Trophoblast cell (in vitro differentiated cells and primary cell): ENCODE data around the gene JSRP1.

ENCODE experiments used
- DNase-seq, 2 donors: peaks; one replicate each; pipeline ENCODE4 v3.0.0-alpha.2; 2016
- H2AFZ ChIP-seq: 2 replicates; pipeline ENCODE4 v1.6.1; 2013; ENCODE audit warnings: low read length, moderate library complexity, mild to moderate bottlenecking; ENCODE audit not compliant: insufficient read depth, poor library complexity
- H2AK5ac ChIP-seq: 2 replicates; pipeline ENCODE4 v1.6.1; 2013; ENCODE audit warnings: mild to moderate bottlenecking, low read length
- H2BK120ac ChIP-seq: 2 replicates; pipeline ENCODE4 v1.6.1; 2013; ENCODE audit warnings: low read length, mild to moderate bottlenecking, moderate library complexity; ENCODE audit not compliant: insufficient read depth, poor library complexity
- H2BK12ac ChIP-seq: 2 replicates; pipeline ENCODE4 v1.6.1; 2013; ENCODE audit warnings: mild to moderate bottlenecking, low read length, moderate library complexity
- H2BK5ac ChIP-seq: 2 replicates; pipeline ENCODE4 v1.6.1; 2013; ENCODE audit warnings: low read length, low read depth, moderate library complexity, mild to moderate bottlenecking; ENCODE audit not compliant: poor library complexity
- H3K14ac ChIP-seq: 2 replicates; pipeline ENCODE4 v1.6.1; 2013; ENCODE audit warnings: mild to moderate bottlenecking, low read length
- H3K18ac ChIP-seq: 2 replicates; pipeline ENCODE4 v1.6.1; 2013; ENCODE audit warnings: mild to moderate bottlenecking, low read length
- H3K23ac ChIP-seq: 2 replicates; pipeline ENCODE4 v1.6.1; 2013; ENCODE audit warnings: low read length
- H3K27ac ChIP-seq: 2 replicates; pipeline ENCODE4 v1.5.1; 2013; ENCODE audit warnings: low read depth, mild to moderate bottlenecking, inconsistent platforms, low read length, moderate library complexity
- H3K27me3 ChIP-seq: 2 replicates; pipeline ENCODE4 v1.6.1; 2013; ENCODE audit warnings: inconsistent platforms, mild to moderate bottlenecking, low read length, moderate library complexity; ENCODE audit not compliant: insufficient read depth
- H3K36me3 ChIP-seq, 2 experiments: 1 replicate in 1 of 2; 2 replicates in 1 of 2; pipeline ENCODE4 v1.6.1; 2013; ENCODE audit warnings: low read length in 2 of 2, mild to moderate bottlenecking in 2 of 2, moderate library complexity in 1 of 2; ENCODE audit not compliant: insufficient read depth in 2 of 2, control insufficient read depth in 1 of 2
- H3K4ac ChIP-seq: 2 replicates; pipeline ENCODE4 v1.6.1; 2013; ENCODE audit warnings: low read depth, mild to moderate bottlenecking, low read length, moderate library complexity
- H3K4me1 ChIP-seq, 2 experiments: 1 replicate in 1 of 2; 2 replicates in 1 of 2; pipeline ENCODE4 v1.6.1; 2013; ENCODE audit warnings: low read length in 2 of 2, mild to moderate bottlenecking in 2 of 2, moderate library complexity in 1 of 2; ENCODE audit not compliant: insufficient read depth in 2 of 2, control insufficient read depth in 1 of 2
- H3K4me2 ChIP-seq: 2 replicates; pipeline ENCODE4 v1.6.1; 2013; ENCODE audit warnings: inconsistent platforms, mild to moderate bottlenecking, low read length, moderate library complexity
- H3K4me3 ChIP-seq: 2 replicates; pipeline ENCODE4 v1.5.1; 2013; ENCODE audit warnings: mild to moderate bottlenecking, low read depth, low read length, inconsistent platforms
- H3K79me1 ChIP-seq: one replicate; pipeline ENCODE4 v1.6.1; 2013; ENCODE audit warnings: low read length
- H3K79me2 ChIP-seq: 2 replicates; pipeline ENCODE4 v1.6.1; 2013; ENCODE audit warnings: low read length, mild to moderate bottlenecking; ENCODE audit not compliant: control insufficient read depth, insufficient read depth, poor library complexity
- H3K9ac ChIP-seq: 2 replicates; pipeline ENCODE4 v1.6.1; 2013; ENCODE audit warnings: mild to moderate bottlenecking, low read length
- H3K9me3 ChIP-seq: 2 replicates; pipeline ENCODE4 v1.6.1; 2013; ENCODE audit warnings: low read depth, mild to moderate bottlenecking, control low read depth, inconsistent platforms, low read length; ENCODE audit not compliant: insufficient read depth
- H4K12ac ChIP-seq: 2 replicates; pipeline ENCODE4 v1.6.1; 2013; ENCODE audit warnings: low read depth, mild to moderate bottlenecking, low read length, moderate library complexity
- H4K8ac ChIP-seq: 2 replicates; pipeline ENCODE4 v1.6.1; 2013; ENCODE audit warnings: low read depth, mild to moderate bottlenecking, low read length, moderate library complexity
- H4K91ac ChIP-seq: one replicate; pipeline ENCODE4 v1.6.1; 2013; ENCODE audit warnings: low read depth, mild to moderate bottlenecking, low read length, moderate library complexity
- WGBS: extraction: QIAGEN DNeasy Blood & Tissue Kit; methylation state at CpG from one replicate; pipeline ENCODE4 v1.1.7; 2013; ENCODE audit warnings: missing lambda C conversion rate; ENCODE audit not compliant: insufficient read length, insufficient coverage; ENCODE audit errors: extremely low coverage; 5-methylcytosine and 5-hydroxymethylcytosine counted together

JSRP1 gene

GRCh38 chr19:2291185-2291751, 35.1 kb upstream of the JSRP1 start:
- Histone ChIP-seq H3K27me3 (peaks cover 49% of the 10 kb centered on the region), H4K8ac (no peak overlapping the region), H3K9ac (no peak overlapping the region), H3K4me3 (no peak overlapping the region), H2AK5ac (no peak overlapping the region), H3K79me2 (no peaks in the 10 kb centered on the region), H2BK12ac (no peak overlapping the region), H4K91ac (no peak overlapping the region), H2BK5ac (no peak overlapping the region), H3K9me3 (peaks cover 24% of the 10 kb centered on the region), H3K14ac (no peak overlapping the region), H3K18ac (no peak overlapping the region), H4K12ac (no peak overlapping the region), H3K4ac (no peak overlapping the region), H2AFZ (no peak overlapping the region), H3K79me1 (no peaks in the 10 kb centered on the region), H3K23ac (no peak overlapping the region), H2BK120ac (no peak overlapping the region), H3K4me2 (peak overlapping the region; percentile 57), H3K36me3 (no peaks in the 10 kb centered on the region), H3K4me1 (peaks cover 9 to 20% of the 10 kb centered on the region in 2 experiments), H3K27ac (no peak overlapping the region)
- WGBS: no CpG with 5 or more reads among the region's 67 CpGs
- peak in 1 of 2 donors; percentile 51 for DNase-seq

DNA sequence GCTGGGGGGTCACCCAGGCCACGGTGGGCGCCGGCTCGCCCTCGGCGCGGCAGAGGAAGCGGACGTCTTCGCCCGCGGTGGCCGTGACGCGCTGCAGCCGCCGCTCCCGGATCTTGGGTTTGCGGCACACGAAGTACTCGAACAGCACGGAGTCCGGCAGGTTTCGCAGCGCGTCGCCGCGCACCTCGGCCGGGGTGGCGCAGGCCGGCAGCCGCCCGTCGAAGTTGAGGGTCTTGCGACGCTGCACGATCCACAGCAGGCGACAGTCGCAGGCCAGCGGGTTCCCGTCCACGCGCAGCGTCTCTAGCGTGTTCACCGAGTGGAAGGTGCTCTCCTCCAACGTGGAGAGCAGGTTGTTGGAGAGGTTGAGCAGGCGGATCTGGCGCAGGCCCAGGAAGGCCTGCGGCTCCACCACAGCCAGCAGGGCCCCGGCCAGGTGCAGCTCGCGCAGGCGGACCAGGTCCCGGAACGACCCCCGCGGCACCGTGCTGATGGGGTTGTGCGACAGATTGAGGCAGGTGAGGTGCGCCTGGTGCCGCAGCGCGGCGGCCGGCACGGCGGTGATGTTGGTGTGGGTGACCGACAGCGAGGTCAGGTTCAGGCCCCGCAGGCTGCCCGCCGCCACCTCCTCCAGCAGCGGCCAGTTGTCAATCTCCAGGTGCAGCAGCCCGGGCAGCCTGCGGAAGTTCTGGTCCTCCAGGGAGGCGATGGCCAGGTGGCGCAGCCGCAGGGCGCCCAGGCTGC, 34.4 kb upstream of the JSRP1 start:
- Histone ChIP-seq H2BK5ac (no peak overlapping the region), H3K18ac (no peak overlapping the region), H3K9me3 (peaks cover 24% of the 10 kb centered on the region), H3K4ac (no peak overlapping the region), H3K36me3 (no peaks in the 10 kb centered on the region), H4K8ac (no peak overlapping the region), H2BK120ac (no peak overlapping the region), H4K91ac (no peak overlapping the region), H3K9ac (no peak overlapping the region), H3K4me1 (peaks cover 9 to 20% of the 10 kb centered on the region in 2 experiments), H2AFZ (no peak overlapping the region), H3K4me3 (peak overlapping the region; percentile 3), H3K4me2 (peak overlapping the region; percentile 57), H3K79me1 (no peaks in the 10 kb centered on the region), H3K79me2 (no peaks in the 10 kb centered on the region), H3K14ac (no peak overlapping the region), H4K12ac (no peak overlapping the region), H2AK5ac (no peak overlapping the region), H3K27ac (no peak overlapping the region), H3K27me3 (peaks cover 49% of the 10 kb centered on the region), H2BK12ac (no peak overlapping the region), H3K23ac (no peak overlapping the region)
- peak in 1 of 2 donors; percentile 59 for DNase-seq
- WGBS: no CpG with 5 or more reads among the region's 82 CpGs

- Histone ChIP-seq H3K23ac (no peak overlapping the region), H3K9me3 (peaks cover 24% of the 10 kb centered on the region), H3K18ac (no peak overlapping the region), H3K4me1 (peaks cover 9 to 20% of the 10 kb centered on the region in 2 experiments), H4K12ac (no peak overlapping the region), H2BK120ac (no peak overlapping the region), H4K91ac (no peak overlapping the region), H3K79me2 (no peaks in the 10 kb centered on the region), H3K14ac (no peak overlapping the region), H3K79me1 (no peaks in the 10 kb centered on the region), H3K4ac (no peak overlapping the region), H3K9ac (no peak overlapping the region), H2AFZ (no peak overlapping the region), H2BK5ac (no peak overlapping the region), H3K4me3 (no peak overlapping the region), H2AK5ac (no peak overlapping the region), H3K4me2 (peak overlapping the region; percentile 57), H3K27ac (no peak overlapping the region), H3K36me3 (no peaks in the 10 kb centered on the region), H3K27me3 (peaks cover 49% of the 10 kb centered on the region), H4K8ac (no peak overlapping the region), H2BK12ac (no peak overlapping the region)
- no CpG with 5 or more reads among the region's 74 CpGs for WGBS
- DNase-seq: peak in 1 of 2 donors; percentile 26
Measured at GRCh38 chr19:2289714-2290435, 33.7 kb upstream of the JSRP1 start.

- Histone ChIP-seq H2AFZ (no peak overlapping the region), H4K8ac (no peak overlapping the region), H3K18ac (no peak overlapping the region), H3K27ac (no peak overlapping the region), H3K79me1 (no peaks in the 10 kb centered on the region), H2BK5ac (no peak overlapping the region), H3K4me2 (no peak overlapping the region), H2BK12ac (no peak overlapping the region), H3K36me3 (no peaks in the 10 kb centered on the region), H2AK5ac (no peak overlapping the region), H3K9me3 (peaks cover 24% of the 10 kb centered on the region), H2BK120ac (no peak overlapping the region), H3K4me1 (peaks cover 9 to 20% of the 10 kb centered on the region in 2 experiments), H3K27me3 (peaks cover 49% of the 10 kb centered on the region), H3K9ac (no peak overlapping the region), H3K23ac (no peak overlapping the region), H3K4ac (no peak overlapping the region), H3K14ac (no peak overlapping the region), H3K4me3 (no peak overlapping the region), H3K79me2 (no peaks in the 10 kb centered on the region), H4K91ac (no peak overlapping the region), H4K12ac (no peak overlapping the region)
- no peak for DNase-seq
- WGBS: no CpG with 5 or more reads among the region's 28 CpGs
Measured at GRCh38 chr19:2288818-2289713, 32.8 kb upstream of the JSRP1 start.
